Heart left ventricle (tissue), 13 donors: ENCODE results near the gene TMEM156.

Source experiments
- POLR2A ChIP-seq, 2 donors: fragments of 450-650 bp; IDR thresholded peaks; one replicate each; pipeline ENCODE4 v1.6.1; 2017; ENCODE audit warnings: antibody characterized with exemption in 2 of 2, mild to moderate bottlenecking in 2 of 2, moderate library complexity in 2 of 2
- TF ChIP-seq, protein P1 (sequence below), 12 donors: fragments of 200-600 bp; sonication (generic) in 4 of 12; IDR thresholded peaks; one replicate each; pipeline versions ENCODE4 v1.5.0 to v1.8.0; 2018 to 2022; ENCODE audit warnings: antibody characterized with exemption in 12 of 12, mild to moderate bottlenecking in 5 of 12
- donor health status: ischemic (EF 13 %, LVEDD 7.1; RV severe dilation, severe dysfunction).
- donor health status: DM: no; HTN: yes; CAD: no.
- donor health status: DM: no; HTN: no; CAD: no.
- donor health status: ischemic (EF 25% LVEDD 6.9; RV normal size, moderate dysfunction).
- donor health status: ischemic (EF 25% LVEDD 5.7; RV mildly dilated, moderate dysfunction).
- donor health status: ischemic (EF 35%, LVEDD 5.7; RV mildly dilated, moderate dysfunction).
- donor health status: nonischemic (EF 11% LVEDD 7.7; RV severe dilation, severe dysfunction).
- donor health status: DM: yes; HTN: yes; CAD: no.
- donor health status: PGD.
- donor health status: ischemic (EF 29% LVEDD 5.4; RV normal size, mild dysfunction).
- donor health status: nonischemic (EF 23%, LVEDD 6.1; RV moderate dilation, normal function).

DNA sequence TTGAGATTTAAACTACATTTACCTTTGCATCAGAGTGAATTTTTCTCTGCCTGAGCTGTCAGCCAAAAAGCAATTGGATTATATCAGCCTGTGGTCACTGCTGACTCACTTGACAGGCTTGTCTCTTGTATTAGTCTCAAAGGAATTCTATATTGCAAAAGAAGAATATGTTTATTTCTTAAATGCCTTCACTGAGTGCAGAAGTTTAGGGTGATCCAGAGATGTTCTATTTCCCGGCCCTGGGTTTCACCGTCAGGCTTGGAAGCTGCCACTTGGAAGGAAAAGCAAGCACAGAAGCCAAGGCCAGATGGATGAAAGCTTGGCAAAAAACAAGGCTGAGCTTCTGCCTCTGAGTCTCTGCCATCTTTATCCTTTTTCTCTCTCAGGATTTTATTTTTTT lies 83.7 kb downstream of the TMEM156 start:
- TF ChIP-seq, protein P1, sequence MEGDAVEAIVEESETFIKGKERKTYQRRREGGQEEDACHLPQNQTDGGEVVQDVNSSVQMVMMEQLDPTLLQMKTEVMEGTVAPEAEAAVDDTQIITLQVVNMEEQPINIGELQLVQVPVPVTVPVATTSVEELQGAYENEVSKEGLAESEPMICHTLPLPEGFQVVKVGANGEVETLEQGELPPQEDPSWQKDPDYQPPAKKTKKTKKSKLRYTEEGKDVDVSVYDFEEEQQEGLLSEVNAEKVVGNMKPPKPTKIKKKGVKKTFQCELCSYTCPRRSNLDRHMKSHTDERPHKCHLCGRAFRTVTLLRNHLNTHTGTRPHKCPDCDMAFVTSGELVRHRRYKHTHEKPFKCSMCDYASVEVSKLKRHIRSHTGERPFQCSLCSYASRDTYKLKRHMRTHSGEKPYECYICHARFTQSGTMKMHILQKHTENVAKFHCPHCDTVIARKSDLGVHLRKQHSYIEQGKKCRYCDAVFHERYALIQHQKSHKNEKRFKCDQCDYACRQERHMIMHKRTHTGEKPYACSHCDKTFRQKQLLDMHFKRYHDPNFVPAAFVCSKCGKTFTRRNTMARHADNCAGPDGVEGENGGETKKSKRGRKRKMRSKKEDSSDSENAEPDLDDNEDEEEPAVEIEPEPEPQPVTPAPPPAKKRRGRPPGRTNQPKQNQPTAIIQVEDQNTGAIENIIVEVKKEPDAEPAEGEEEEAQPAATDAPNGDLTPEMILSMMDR (IDR thresholded peaks at IDR 0.05): no peak
- no peak for TF ChIP-seq POLR2A (IDR thresholded peaks at IDR 0.05)
